ENCODE results near the gene XRCC5.

DNA sequence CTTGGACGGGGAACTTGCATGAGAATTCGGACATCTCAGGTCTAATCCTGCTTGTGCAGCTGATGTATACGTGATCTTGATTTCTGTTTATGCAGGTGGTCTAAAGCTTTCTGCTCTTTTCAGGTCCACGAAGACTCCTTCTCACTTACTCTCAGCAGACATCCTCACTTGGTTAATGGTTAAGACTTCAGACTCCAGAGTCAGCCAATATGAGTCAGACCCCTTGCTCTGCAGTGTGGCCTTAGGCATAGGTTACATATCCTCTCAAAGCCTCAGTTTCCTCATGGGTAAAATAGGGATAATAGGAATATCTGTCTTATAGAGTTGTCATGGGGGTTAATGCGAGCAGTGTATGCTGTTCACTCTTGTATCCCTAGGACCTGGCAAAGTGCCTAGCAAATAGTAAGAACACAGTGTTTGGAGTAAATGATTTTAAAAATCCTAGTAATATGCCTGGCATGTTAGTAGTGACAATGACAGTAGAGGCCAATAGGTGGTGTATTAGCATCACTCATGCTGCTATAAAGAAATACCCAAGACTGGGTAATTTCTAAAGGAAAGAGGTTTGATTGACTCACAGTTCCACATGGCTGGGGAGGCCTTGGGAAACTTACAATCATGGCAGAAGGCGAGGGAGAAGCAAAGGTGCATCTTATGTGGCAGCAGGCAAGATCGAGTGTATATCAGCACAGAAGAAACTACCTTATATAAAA, 42.3 kb downstream of the XRCC5 start:
- TF ChIP-seq ZNF274 (IDR thresholded peaks at IDR 0.05; ENCODE audit: insufficient read depth, insufficient read length) (no peak), SUZ12 (IDR thresholded peaks at IDR 0.05; ENCODE audit: unreplicated experiment) (no peak), JUNB (IDR thresholded peaks at IDR 0.05) (no peak), POLR2AphosphoS5 (IDR thresholded peaks at IDR 0.05; ENCODE audit: low read length) (no peak), BMI1 (IDR thresholded peaks at IDR 0.05; ENCODE audit: borderline replicate concordance) (no peak), CEBPB (IDR thresholded peaks at IDR 0.05; ENCODE audit: borderline replicate concordance in 1 of 2, low read depth in 2 of 2, low read length in 2 of 2) (no peak), ETV6 (conservative IDR thresholded peaks at IDR 0.05 in 1 of 2, IDR thresholded peaks at IDR 0.05 in 1 of 2; ENCODE audit: borderline replicate concordance in 1 of 2, low read depth in 1 of 2) (no peak)
- TF ChIP-seq, protein P1, sequence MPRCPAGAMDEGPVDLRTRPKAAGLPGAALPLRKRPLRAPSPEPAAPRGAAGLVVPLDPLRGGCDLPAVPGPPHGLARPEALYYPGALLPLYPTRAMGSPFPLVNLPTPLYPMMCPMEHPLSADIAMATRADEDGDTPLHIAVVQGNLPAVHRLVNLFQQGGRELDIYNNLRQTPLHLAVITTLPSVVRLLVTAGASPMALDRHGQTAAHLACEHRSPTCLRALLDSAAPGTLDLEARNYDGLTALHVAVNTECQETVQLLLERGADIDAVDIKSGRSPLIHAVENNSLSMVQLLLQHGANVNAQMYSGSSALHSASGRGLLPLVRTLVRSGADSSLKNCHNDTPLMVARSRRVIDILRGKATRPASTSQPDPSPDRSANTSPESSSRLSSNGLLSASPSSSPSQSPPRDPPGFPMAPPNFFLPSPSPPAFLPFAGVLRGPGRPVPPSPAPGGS (IDR thresholded peaks at IDR 0.05; ENCODE audit: borderline replicate concordance, insufficient read depth, low read depth, low read length, poor library complexity, severe bottlenecking) = no peak

Data from GM12878 (cell line).